ENCODE results near the gene VPS52. TPM values are rescaled to one million over a fixed set of nuclear protein-coding genes. Genes with fewer than 3 reads are reported as not detected.

The VPS52 gene
- total RNA-seq, 1 donor from 2014 or later = 30.6 TPM

DNA sequence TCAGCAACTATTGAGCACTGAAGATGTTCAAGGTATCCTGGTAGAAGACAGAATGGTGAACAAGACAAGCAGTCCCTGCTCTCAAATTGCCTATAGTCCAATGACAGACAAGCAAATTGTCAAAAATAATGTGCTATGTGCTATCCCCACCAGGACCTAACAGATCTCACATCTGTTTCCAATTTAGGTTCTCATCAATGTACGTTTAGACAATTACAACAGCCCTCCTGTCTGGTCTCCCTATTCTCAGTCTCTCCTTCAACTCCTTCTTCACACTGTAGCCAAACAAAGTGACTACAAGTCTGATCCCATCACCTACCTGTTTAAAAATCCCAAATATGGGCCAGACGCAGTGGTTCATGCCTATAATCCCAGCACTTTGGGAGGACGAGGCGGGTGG lies 34.7 kb upstream of the VPS52 start:
- H3K36me3 Mint-ChIP-seq (ENCODE audit: low read depth, unreplicated experiment) = peaks cover 6% of the 10 kb centered on the region
- Histone ChIP-seq H3K36me3 (ENCODE audit: insufficient read depth, low read length) (peaks cover 4% of the 10 kb centered on the region), H3K79me2 (ENCODE audit: insufficient read depth, low read length) (peaks cover 52% of the 10 kb centered on the region), H3K4me1 (ENCODE audit: insufficient read depth, low read length) (no peaks in the 10 kb centered on the region), H3K27ac (ENCODE audit: low read depth, low read length) (no peak overlapping the region), H3K4me2 (ENCODE audit: low read length) (no peak overlapping the region), H3K9ac (ENCODE audit: low read length) (no peak overlapping the region), H3K27me3 (ENCODE audit: insufficient read depth, low read length) (no peaks in the 10 kb centered on the region), H2AFZ (ENCODE audit: low read depth, low read length) (no peak overlapping the region), H3K4me3 (ENCODE audit: insufficient read depth, low read depth, low read length) (no peak overlapping the region), H3K9me3 (ENCODE audit: insufficient read depth, low read depth, low read length) (no peaks in the 10 kb centered on the region), H4K20me1 (ENCODE audit: insufficient read depth, low read length) (peaks cover 40% of the 10 kb centered on the region)
- no peaks in the 10 kb centered on the region for H3K27me3 Mint-ChIP-seq (ENCODE audit: low read depth, unreplicated experiment)
- TF ChIP-seq, protein P1, sequence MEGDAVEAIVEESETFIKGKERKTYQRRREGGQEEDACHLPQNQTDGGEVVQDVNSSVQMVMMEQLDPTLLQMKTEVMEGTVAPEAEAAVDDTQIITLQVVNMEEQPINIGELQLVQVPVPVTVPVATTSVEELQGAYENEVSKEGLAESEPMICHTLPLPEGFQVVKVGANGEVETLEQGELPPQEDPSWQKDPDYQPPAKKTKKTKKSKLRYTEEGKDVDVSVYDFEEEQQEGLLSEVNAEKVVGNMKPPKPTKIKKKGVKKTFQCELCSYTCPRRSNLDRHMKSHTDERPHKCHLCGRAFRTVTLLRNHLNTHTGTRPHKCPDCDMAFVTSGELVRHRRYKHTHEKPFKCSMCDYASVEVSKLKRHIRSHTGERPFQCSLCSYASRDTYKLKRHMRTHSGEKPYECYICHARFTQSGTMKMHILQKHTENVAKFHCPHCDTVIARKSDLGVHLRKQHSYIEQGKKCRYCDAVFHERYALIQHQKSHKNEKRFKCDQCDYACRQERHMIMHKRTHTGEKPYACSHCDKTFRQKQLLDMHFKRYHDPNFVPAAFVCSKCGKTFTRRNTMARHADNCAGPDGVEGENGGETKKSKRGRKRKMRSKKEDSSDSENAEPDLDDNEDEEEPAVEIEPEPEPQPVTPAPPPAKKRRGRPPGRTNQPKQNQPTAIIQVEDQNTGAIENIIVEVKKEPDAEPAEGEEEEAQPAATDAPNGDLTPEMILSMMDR (IDR thresholded peaks at IDR 0.05; ENCODE audit: insufficient read depth, low read depth, low read length) = no peak
- no peak for TF ChIP-seq EZH2 (IDR thresholded peaks at IDR 0.05; ENCODE audit: insufficient read depth, low read length)
- no peak for DNase-seq (ENCODE audit: low read depth)
- FAIRE-seq = no peak
- no peak overlapping the region for H3K4me3 Mint-ChIP-seq (ENCODE audit: unreplicated experiment)
- no peak overlapping the region for H3K27ac Mint-ChIP-seq (ENCODE audit: unreplicated experiment)
- H3K9me3 Mint-ChIP-seq (ENCODE audit: unreplicated experiment) = no peaks in the 10 kb centered on the region
- H3K4me1 Mint-ChIP-seq (ENCODE audit: low read depth, unreplicated experiment) = peaks cover 2% of the 10 kb centered on the region

GRCh38 chr6:33305052-33305451 lies 33.4 kb upstream of the VPS52 start:
- Mint-ChIP-seq H3K4me3 (ENCODE audit: unreplicated experiment) (no peak overlapping the region), H3K27ac (ENCODE audit: unreplicated experiment) (no peak overlapping the region), H3K36me3 (ENCODE audit: low read depth, unreplicated experiment) (peaks cover 8% of the 10 kb centered on the region), H3K4me1 (ENCODE audit: low read depth, unreplicated experiment) (peaks cover 3% of the 10 kb centered on the region), H3K27me3 (ENCODE audit: low read depth, unreplicated experiment) (no peaks in the 10 kb centered on the region), H3K9me3 (ENCODE audit: unreplicated experiment) (no peaks in the 10 kb centered on the region)
- TF ChIP-seq, protein P1 (IDR thresholded peaks at IDR 0.05; ENCODE audit: insufficient read depth, low read depth, low read length) = no peak
- no peak for TF ChIP-seq EZH2 (IDR thresholded peaks at IDR 0.05; ENCODE audit: insufficient read depth, low read length)
- peaks cover 41% of the 10 kb centered on the region for H4K20me1 ChIP-seq (ENCODE audit: insufficient read depth, low read length)
- no peak overlapping the region for H3K9ac ChIP-seq (ENCODE audit: low read length)
- no peak overlapping the region for H3K4me2 ChIP-seq (ENCODE audit: low read length)
- H3K27me3 ChIP-seq (ENCODE audit: insufficient read depth, low read length) = no peaks in the 10 kb centered on the region
- no peak overlapping the region for H3K27ac ChIP-seq (ENCODE audit: low read depth, low read length)
- H3K36me3 ChIP-seq (ENCODE audit: insufficient read depth, low read length) = peaks cover 4% of the 10 kb centered on the region
- H3K9me3 ChIP-seq (ENCODE audit: insufficient read depth, low read depth, low read length) = no peaks in the 10 kb centered on the region
- H3K4me3 ChIP-seq (ENCODE audit: insufficient read depth, low read depth, low read length) = no peak overlapping the region
- no peak for FAIRE-seq
- peaks cover 47% of the 10 kb centered on the region for H3K79me2 ChIP-seq (ENCODE audit: insufficient read depth, low read length)
- H3K4me1 ChIP-seq (ENCODE audit: insufficient read depth, low read length) = no peaks in the 10 kb centered on the region
- no peak for DNase-seq (ENCODE audit: low read depth)
- H2AFZ ChIP-seq (ENCODE audit: low read depth, low read length) = no peak overlapping the region

DNA sequence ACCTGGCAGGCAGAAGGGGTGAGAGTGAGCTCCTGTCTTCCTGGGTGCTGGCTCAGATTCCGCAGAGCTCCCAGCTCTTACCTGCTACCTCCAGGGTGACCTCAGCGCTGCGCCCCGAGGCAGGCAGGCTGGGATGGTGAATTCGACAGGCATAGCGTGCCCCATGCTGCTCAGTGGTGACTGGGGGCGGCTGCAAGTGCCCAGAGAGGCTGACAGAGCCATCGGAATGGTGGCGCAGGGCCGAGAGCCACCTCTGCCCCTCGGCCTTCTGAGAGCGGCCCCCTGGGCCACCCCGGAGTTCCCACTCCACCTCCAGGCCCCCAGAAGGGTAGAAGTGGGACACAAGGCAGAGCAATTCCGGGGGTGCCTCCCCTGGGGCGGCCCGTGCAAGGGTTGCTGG lies 32.5 kb upstream of the VPS52 start:
- Mint-ChIP-seq H3K27me3 (ENCODE audit: low read depth, unreplicated experiment) (no peaks in the 10 kb centered on the region), H3K4me3 (ENCODE audit: unreplicated experiment) (no peak overlapping the region), H3K9me3 (ENCODE audit: unreplicated experiment) (no peaks in the 10 kb centered on the region), H3K36me3 (ENCODE audit: low read depth, unreplicated experiment) (peaks cover 11% of the 10 kb centered on the region), H3K4me1 (ENCODE audit: low read depth, unreplicated experiment) (peaks cover 7% of the 10 kb centered on the region), H3K27ac (ENCODE audit: unreplicated experiment) (no peak overlapping the region)
- Histone ChIP-seq H2AFZ (ENCODE audit: low read depth, low read length) (no peak overlapping the region), H3K9ac (ENCODE audit: low read length) (no peak overlapping the region), H3K27ac (ENCODE audit: low read depth, low read length) (no peak overlapping the region), H3K9me3 (ENCODE audit: insufficient read depth, low read depth, low read length) (no peaks in the 10 kb centered on the region), H4K20me1 (ENCODE audit: insufficient read depth, low read length) (peaks cover 48% of the 10 kb centered on the region), H3K36me3 (ENCODE audit: insufficient read depth, low read length) (peaks cover 4% of the 10 kb centered on the region), H3K4me1 (ENCODE audit: insufficient read depth, low read length) (no peaks in the 10 kb centered on the region), H3K4me3 (ENCODE audit: insufficient read depth, low read depth, low read length) (no peak overlapping the region), H3K79me2 (ENCODE audit: insufficient read depth, low read length) (peaks cover 47% of the 10 kb centered on the region), H3K27me3 (ENCODE audit: insufficient read depth, low read length) (no peaks in the 10 kb centered on the region), H3K4me2 (ENCODE audit: low read length) (no peak overlapping the region)
- no peak for TF ChIP-seq EZH2 (IDR thresholded peaks at IDR 0.05; ENCODE audit: insufficient read depth, low read length)
- TF ChIP-seq, protein P1 (IDR thresholded peaks at IDR 0.05; ENCODE audit: insufficient read depth, low read depth, low read length) = no peak
- DNase-seq (ENCODE audit: low read depth) = no peak
- no peak for FAIRE-seq

Measured in astrocyte (in vitro differentiated cells and primary cell).